Activated CD4-positive, alpha-beta T cell treated with anti-CD3 and anti-CD28 coated beads for 48 hours (primary cell): ENCODE data around the gene HIBADH.

ENCODE experiments used
- DNase-seq: peaks from one replicate; pipeline ENCODE4 v3.0.0-alpha.2; 2020

HIBADH gene

GRCh38 chr7:27478556-27478955, 184.1 kb downstream of the HIBADH start:
- DNase-seq, result no peak

DNA sequence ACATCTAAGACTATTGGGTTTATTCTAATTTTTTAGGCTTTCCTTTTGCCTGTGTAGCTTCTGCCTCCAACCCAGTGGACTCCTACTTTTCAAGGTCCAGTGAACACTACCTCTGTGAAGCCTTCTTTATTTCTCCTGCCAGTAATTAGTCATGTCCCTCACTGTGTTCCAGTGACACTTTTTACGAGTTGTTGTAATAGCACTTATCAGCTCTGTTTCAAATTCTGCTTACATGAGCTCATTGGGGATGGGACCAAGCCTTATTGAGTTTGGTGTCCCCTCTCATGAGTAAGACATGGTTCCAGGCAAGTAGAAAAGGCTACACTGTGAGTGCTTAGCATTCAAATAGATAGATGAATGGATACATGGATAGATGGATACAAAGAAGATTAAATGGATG, 184.6 kb downstream of the HIBADH start:
- DNase-seq, result no peak

DNA sequence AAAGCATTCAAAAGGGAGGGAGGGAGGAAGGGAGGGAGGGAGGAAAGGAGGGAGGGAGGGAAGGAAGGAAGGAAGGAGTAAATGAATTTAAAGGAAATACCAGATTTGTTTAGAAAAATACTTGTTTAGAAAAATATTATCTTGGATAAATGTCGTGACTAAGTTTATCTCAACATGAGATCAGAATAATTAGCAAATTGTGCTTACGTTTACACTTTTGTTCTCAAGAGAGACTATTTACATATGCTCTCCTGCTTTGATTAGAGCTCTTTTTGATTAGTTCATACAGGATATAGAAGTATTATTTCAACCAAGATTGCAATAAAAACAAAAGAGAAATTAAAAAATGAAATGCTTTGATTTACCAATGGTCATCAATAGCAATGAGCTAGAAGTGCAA, 186.2 kb downstream of the HIBADH start:
- no peak for DNase-seq
